Heart left ventricle (tissue), 13 donors: ENCODE data around the gene PYGB.

Experiments used
- CTCF ChIP-seq, 12 donors: fragments of 200-600 bp; sonication (generic) in 4 of 12; IDR thresholded peaks; one replicate each; pipeline versions ENCODE4 v1.5.0 to v1.8.0; 2018 to 2022; ENCODE audit warnings: antibody characterized with exemption in 12 of 12, mild to moderate bottlenecking in 5 of 12
- POLR2A ChIP-seq, 2 donors: fragments of 450-650 bp; IDR thresholded peaks; one replicate each; pipeline ENCODE4 v1.6.1; 2017; ENCODE audit warnings: antibody characterized with exemption in 2 of 2, mild to moderate bottlenecking in 2 of 2, moderate library complexity in 2 of 2
- donor health status: ischemic (EF 13 %, LVEDD 7.1; RV severe dilation, severe dysfunction).
- donor health status: DM: no; HTN: yes; CAD: no.
- donor health status: DM: no; HTN: no; CAD: no.
- donor health status: ischemic (EF 25% LVEDD 6.9; RV normal size, moderate dysfunction).
- donor health status: ischemic (EF 25% LVEDD 5.7; RV mildly dilated, moderate dysfunction).
- donor health status: ischemic (EF 35%, LVEDD 5.7; RV mildly dilated, moderate dysfunction).
- donor health status: nonischemic (EF 11% LVEDD 7.7; RV severe dilation, severe dysfunction).
- donor health status: DM: yes; HTN: yes; CAD: no.
- donor health status: PGD.
- donor health status: ischemic (EF 29% LVEDD 5.4; RV normal size, mild dysfunction).
- donor health status: nonischemic (EF 23%, LVEDD 6.1; RV moderate dilation, normal function).

GRCh38 chr20:25325073-25325472 is 77.2 kb downstream of the PYGB start:
- TF ChIP-seq POLR2A (IDR thresholded peaks at IDR 0.05): no peak
- TF ChIP-seq CTCF (IDR thresholded peaks at IDR 0.05): no peak
